IgD-negative memory B cell (primary cell): ENCODE results near the gene UBA6. TPM values are rescaled to one million over a fixed set of nuclear protein-coding genes. Genes with fewer than 3 reads are reported as not detected.
A peak's percentile ranks its signal among the peaks of the same experiment; 100 is the strongest.

ENCODE experiments used
- H3K27ac Mint-ChIP-seq, 3 donors: one replicate each; pipeline ENCODE4 v1.8.0; 2020 to 2022; ENCODE audit warnings: mild to moderate bottlenecking in 3 of 3, mixed read lengths in 3 of 3, moderate library complexity in 1 of 3
- H3K27me3 Mint-ChIP-seq: one replicate; pipeline ENCODE4 v1.8.0; 2021; ENCODE audit warnings: mixed read lengths
- H3K36me3 Mint-ChIP-seq: one replicate; pipeline ENCODE4 v1.8.0; 2020; ENCODE audit warnings: mild to moderate bottlenecking, mixed read lengths
- H3K4me1 Mint-ChIP-seq, 3 donors: one replicate each; pipeline ENCODE4 v1.8.0; 2020 to 2022; ENCODE audit warnings: mixed read lengths in 3 of 3, mild to moderate bottlenecking in 1 of 3
- H3K4me3 Mint-ChIP-seq, 4 donors: one replicate each; pipeline ENCODE4 v1.8.0; 2020 to 2022; ENCODE audit warnings: mild to moderate bottlenecking in 4 of 4, mixed read lengths in 4 of 4, moderate library complexity in 3 of 4
- H3K9me3 Mint-ChIP-seq, 3 donors: one replicate each; pipeline ENCODE4 v1.8.0; 2020 to 2021; ENCODE audit warnings: mixed read lengths in 3 of 3, mild to moderate bottlenecking in 1 of 3
- polyA plus RNA-seq: library from polyadenylated mRNA; unstranded; fragments of 300-500 nt; fragmentation: Illumina TruSeq; gene quantifications from one replicate; pipeline ENCODE4 v1.2.3, GENCODE V29; 2021

Gene UBA6
- polyA plus RNA-seq, 1 donor from 2014 or later, result 29.3 TPM

DNA sequence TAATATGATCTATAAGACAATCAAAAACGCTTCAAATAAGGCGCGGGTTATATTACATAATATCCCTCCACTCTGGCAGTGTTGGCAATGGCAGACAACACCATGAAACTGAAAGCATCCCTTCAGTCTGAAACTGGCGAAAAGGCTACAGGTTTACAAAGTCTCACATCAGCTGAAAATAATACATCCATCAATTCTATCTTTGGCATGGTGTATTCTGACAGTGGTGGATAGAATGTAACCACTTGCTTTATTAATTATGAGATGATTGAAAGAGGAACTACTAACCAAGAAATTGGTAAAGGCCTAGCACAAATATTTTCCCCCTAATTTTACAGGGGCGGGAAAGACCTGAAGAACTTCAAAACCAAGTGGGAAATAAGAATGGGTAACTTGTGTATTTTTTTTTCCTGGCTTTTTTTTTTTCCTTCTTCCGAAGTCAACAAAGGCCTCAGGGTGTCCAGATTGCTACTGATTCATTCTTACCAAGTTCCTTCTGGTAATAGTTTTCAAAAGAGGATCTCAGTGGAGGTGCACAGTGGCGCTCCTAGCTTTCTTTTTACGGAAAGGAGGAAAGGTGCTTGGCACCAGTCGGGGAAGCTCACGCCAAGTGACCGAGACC lies 728 bp downstream of the UBA6 start:
- H3K27me3 Mint-ChIP-seq, result no peaks in the 10 kb centered on the region
- peaks cover 40 to 58% (median 47%) of the 10 kb centered on the region in 3 donors for H3K4me1 Mint-ChIP-seq
- H3K27ac Mint-ChIP-seq, result peak overlapping the region; percentile 54 to 98 (median 94)
- peak overlapping the region; percentile 88 to 98 (median 93) for H3K4me3 Mint-ChIP-seq
- H3K9me3 Mint-ChIP-seq, result peaks cover 0 to 2% (median 0%) of the 10 kb centered on the region in 3 donors
- peaks cover 4% of the 10 kb centered on the region for H3K36me3 Mint-ChIP-seq

DNA sequence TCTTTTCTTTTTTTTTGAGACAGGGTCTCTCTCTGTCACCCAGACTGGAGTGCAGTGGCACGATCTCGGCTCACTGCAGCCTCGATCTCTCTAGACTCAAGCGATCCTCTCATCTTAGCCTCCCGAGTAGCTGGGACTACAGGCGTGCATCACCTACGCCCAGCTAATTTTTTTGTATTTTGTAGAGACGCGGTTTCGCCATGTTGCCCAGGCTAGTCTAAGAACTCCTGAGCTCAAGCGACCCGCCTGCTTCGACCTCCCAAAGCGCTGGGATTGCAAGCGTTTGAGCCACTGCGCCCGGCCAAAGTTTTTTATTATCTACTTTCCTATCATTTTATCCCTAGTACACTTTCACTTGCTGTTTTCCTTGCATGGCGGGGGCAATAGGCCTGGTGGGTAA lies 1.4 kb downstream of the UBA6 start:
- Mint-ChIP-seq H3K27ac (peak overlapping the region in 2 of 3 donors; percentile 54 to 94), H3K4me1 (peaks cover 39 to 53% (median 42%) of the 10 kb centered on the region in 3 donors), H3K27me3 (no peaks in the 10 kb centered on the region), H3K9me3 (peaks cover 0 to 2% (median 0%) of the 10 kb centered on the region in 3 donors), H3K4me3 (peak overlapping the region; percentile 88 to 98 (median 93)), H3K36me3 (peaks cover 7% of the 10 kb centered on the region)

- Mint-ChIP-seq H3K27me3 (no peaks in the 10 kb centered on the region), H3K36me3 (peaks cover 7% of the 10 kb centered on the region), H3K27ac (peak overlapping the region; percentile 21 to 45 (median 22)), H3K4me1 (peaks cover 34 to 48% (median 37%) of the 10 kb centered on the region in 3 donors), H3K9me3 (no peaks in the 10 kb centered on the region), H3K4me3 (peak overlapping the region in 1 of 4 donors; percentile 37)
These were observed 2.9 kb downstream of the UBA6 start for GRCh38 chr4:67697860-67698687.

DNA sequence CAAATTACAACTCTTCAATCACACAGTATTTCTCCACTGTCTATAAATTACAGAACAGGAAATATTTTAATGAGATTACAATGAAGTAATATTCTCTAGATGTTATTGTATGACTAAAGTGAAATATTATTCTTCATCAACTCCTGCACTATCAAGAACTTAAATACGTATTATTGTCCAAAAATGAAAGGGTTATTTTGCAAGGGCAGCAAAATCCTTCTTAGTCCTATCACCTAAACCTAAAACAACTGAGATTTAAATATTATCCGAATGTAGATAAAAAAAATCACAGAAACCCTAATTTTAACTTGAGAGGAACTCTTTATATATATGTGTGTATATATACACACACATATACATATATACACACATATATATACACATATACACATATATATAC lies 4.9 kb downstream of the UBA6 start:
- H3K36me3 Mint-ChIP-seq, result peaks cover 14% of the 10 kb centered on the region
- no peak overlapping the region for H3K4me3 Mint-ChIP-seq
- H3K4me1 Mint-ChIP-seq, result peaks cover 31 to 32% (median 31%) of the 10 kb centered on the region in 3 donors
- H3K27me3 Mint-ChIP-seq, result no peaks in the 10 kb centered on the region
- peak overlapping the region in 1 of 3 donors; percentile 46 for H3K27ac Mint-ChIP-seq
- H3K9me3 Mint-ChIP-seq, result peaks cover 0 to 4% (median 0%) of the 10 kb centered on the region in 3 donors

- H3K9me3 Mint-ChIP-seq, result peaks cover 0 to 4% (median 0%) of the 10 kb centered on the region in 3 donors
- no peaks in the 10 kb centered on the region for H3K27me3 Mint-ChIP-seq
- H3K36me3 Mint-ChIP-seq, result peaks cover 14% of the 10 kb centered on the region
- no peak overlapping the region for H3K27ac Mint-ChIP-seq
- H3K4me3 Mint-ChIP-seq, result no peak overlapping the region
- peaks cover 26 to 29% (median 28%) of the 10 kb centered on the region in 3 donors for H3K4me1 Mint-ChIP-seq
These were observed 6.3 kb downstream of the UBA6 start for GRCh38 chr4:67694662-67695061.

GRCh38 chr4:67691328-67691727 lies 9.6 kb downstream of the UBA6 start:
- peaks cover 12 to 18% (median 15%) of the 10 kb centered on the region in 3 donors for H3K4me1 Mint-ChIP-seq

DNA sequence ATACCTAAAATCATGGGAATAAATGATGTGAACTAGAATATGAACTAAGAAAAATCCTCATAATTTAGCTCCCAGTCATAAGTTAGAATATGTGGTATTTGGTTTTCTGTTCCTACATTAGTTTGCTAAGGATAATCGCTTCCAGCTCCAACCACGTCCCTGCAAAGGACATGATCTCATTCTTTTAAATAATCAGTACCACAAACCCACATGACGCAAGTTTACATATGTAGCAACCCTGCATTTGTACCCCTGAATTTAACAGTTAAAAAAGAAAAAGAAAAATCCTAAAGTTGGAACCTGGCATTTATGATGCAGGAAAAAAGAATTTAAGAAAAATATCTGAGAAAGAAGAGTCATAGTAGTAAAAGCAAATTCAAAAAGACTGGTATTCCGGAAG lies 13.3 kb downstream of the UBA6 start:
- H3K4me3 Mint-ChIP-seq, result no peak overlapping the region
- H3K27ac Mint-ChIP-seq, result no peak overlapping the region
- H3K27me3 Mint-ChIP-seq, result no peaks in the 10 kb centered on the region
- H3K9me3 Mint-ChIP-seq, result peaks cover 0 to 4% (median 0%) of the 10 kb centered on the region in 3 donors
- peaks cover 7% of the 10 kb centered on the region for H3K36me3 Mint-ChIP-seq
- peaks cover 9 to 20% (median 13%) of the 10 kb centered on the region in 3 donors for H3K4me1 Mint-ChIP-seq

More at GRCh38 chr4:67691328-67691727, 9.6 kb downstream of the UBA6 start:
- peaks cover 16% of the 10 kb centered on the region for H3K36me3 Mint-ChIP-seq
- H3K27me3 Mint-ChIP-seq, result no peaks in the 10 kb centered on the region
- peaks cover 0 to 4% (median 0%) of the 10 kb centered on the region in 3 donors for H3K9me3 Mint-ChIP-seq
- no peak overlapping the region for H3K27ac Mint-ChIP-seq
- no peak overlapping the region for H3K4me3 Mint-ChIP-seq

DNA sequence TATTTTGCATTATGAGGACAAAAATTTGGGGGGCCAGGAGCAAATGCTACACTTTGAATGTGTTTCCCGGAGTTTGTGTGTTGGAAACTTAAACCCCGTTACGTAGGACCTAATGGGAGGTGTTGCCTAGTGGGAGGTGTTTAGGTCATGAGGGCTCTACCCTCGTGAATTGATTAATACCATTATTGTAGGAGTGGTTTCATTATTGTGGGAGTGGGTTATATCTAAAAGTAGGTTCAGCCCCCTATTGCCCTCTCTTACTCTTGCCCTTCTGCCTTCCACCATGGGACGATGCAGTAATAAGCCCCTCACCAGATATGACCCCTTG lies 15.5 kb downstream of the UBA6 start:
- H3K27ac Mint-ChIP-seq, result no peak overlapping the region
- peaks cover 8% of the 10 kb centered on the region for H3K36me3 Mint-ChIP-seq
- peaks cover 5 to 13% (median 11%) of the 10 kb centered on the region in 3 donors for H3K4me1 Mint-ChIP-seq
- no peak overlapping the region for H3K4me3 Mint-ChIP-seq
- no peaks in the 10 kb centered on the region for H3K27me3 Mint-ChIP-seq
- no peaks in the 10 kb centered on the region for H3K9me3 Mint-ChIP-seq

- no peak overlapping the region for H3K4me3 Mint-ChIP-seq
- H3K4me1 Mint-ChIP-seq, result peaks cover 5 to 13% (median 10%) of the 10 kb centered on the region in 3 donors
- peak overlapping the region in 1 of 3 donors; percentile 50 for H3K27ac Mint-ChIP-seq
These were observed 16.0 kb downstream of the UBA6 start for GRCh38 chr4:67684839-67685531.

DNA sequence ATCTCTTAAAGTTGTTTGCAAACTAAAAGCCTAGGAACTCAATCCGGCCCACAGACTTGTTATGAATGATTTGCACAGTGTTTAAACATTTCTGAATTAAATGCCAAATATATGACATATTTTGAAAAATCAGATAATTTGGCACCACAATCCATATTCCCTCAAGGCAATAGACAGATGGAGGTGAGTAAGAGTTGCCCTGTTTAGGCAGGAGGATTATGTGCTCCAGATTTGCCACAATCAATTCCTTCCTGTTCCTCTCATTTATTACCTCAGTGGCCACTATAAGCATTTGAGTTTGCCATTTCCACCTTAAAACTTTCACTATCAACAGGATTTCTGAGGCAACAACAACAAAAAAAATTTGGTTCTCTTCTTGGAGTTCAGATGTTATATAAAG lies 18.7 kb downstream of the UBA6 start:
- Mint-ChIP-seq H3K36me3 (peaks cover 11% of the 10 kb centered on the region), H3K4me3 (no peak overlapping the region), H3K27ac (no peak overlapping the region), H3K9me3 (no peaks in the 10 kb centered on the region), H3K4me1 (peaks cover 1 to 9% (median 7%) of the 10 kb centered on the region in 3 donors), H3K27me3 (no peaks in the 10 kb centered on the region)

More at GRCh38 chr4:67684839-67685531, 16.0 kb downstream of the UBA6 start:
- peaks cover 8% of the 10 kb centered on the region for H3K36me3 Mint-ChIP-seq
- H3K9me3 Mint-ChIP-seq, result no peaks in the 10 kb centered on the region
- no peaks in the 10 kb centered on the region for H3K27me3 Mint-ChIP-seq

- Mint-ChIP-seq H3K4me1 (peaks cover 1 to 4% (median 2%) of the 10 kb centered on the region in 3 donors), H3K27ac (no peak overlapping the region), H3K9me3 (no peaks in the 10 kb centered on the region), H3K27me3 (no peaks in the 10 kb centered on the region), H3K36me3 (peaks cover 11% of the 10 kb centered on the region), H3K4me3 (no peak overlapping the region)
These were observed 20.3 kb downstream of the UBA6 start for GRCh38 chr4:67680581-67681222.

- Mint-ChIP-seq H3K27me3 (no peaks in the 10 kb centered on the region), H3K4me3 (no peak overlapping the region), H3K4me1 (no peaks in the 10 kb centered on the region), H3K36me3 (peaks cover 9% of the 10 kb centered on the region), H3K9me3 (no peaks in the 10 kb centered on the region), H3K27ac (no peak overlapping the region)
These were observed 22.3 kb downstream of the UBA6 start for GRCh38 chr4:67678612-67679011.

- H3K4me3 Mint-ChIP-seq, result no peak overlapping the region
- H3K36me3 Mint-ChIP-seq, result peaks cover 10% of the 10 kb centered on the region
- H3K4me1 Mint-ChIP-seq, result peaks cover 0 to 10% (median 0%) of the 10 kb centered on the region in 3 donors
- no peaks in the 10 kb centered on the region for H3K27me3 Mint-ChIP-seq
- H3K27ac Mint-ChIP-seq, result peak overlapping the region in 1 of 3 donors; percentile 84
- no peaks in the 10 kb centered on the region for H3K9me3 Mint-ChIP-seq
These were observed 26.9 kb downstream of the UBA6 start for GRCh38 chr4:67674098-67674497.

DNA sequence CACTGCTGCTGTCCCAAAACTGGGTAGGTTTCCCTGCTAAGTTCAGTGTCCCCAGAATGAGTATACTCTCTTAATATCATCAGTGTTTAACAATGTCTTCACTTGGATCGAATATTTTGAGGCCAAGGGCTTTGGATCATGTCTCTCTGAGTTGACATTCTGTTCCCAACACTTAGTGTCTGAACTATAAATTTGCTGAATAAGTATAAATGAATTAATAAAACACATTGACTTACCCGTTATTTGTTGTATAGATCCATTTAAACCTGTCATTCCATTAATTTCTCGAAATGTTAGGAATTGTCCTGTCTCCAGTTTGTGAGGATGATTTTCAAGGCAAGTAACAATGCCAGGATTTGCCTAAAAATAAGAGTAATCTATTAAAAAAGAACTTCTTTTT lies 32.6 kb downstream of the UBA6 start:
- no peak overlapping the region for H3K4me3 Mint-ChIP-seq
- H3K27ac Mint-ChIP-seq, result no peak overlapping the region
- H3K9me3 Mint-ChIP-seq, result no peaks in the 10 kb centered on the region
- H3K27me3 Mint-ChIP-seq, result no peaks in the 10 kb centered on the region
- peaks cover 0 to 10% (median 0%) of the 10 kb centered on the region in 3 donors for H3K4me1 Mint-ChIP-seq
- peaks cover 7% of the 10 kb centered on the region for H3K36me3 Mint-ChIP-seq
